Keratinocyte (primary cell): Measurements from ENCODE around the gene RNF19B.

ENCODE experiments used
- EZH2 ChIP-seq: IDR thresholded peaks from one replicate; pipeline ENCODE4 v1.6.1; 2012; ENCODE audit warnings: inconsistent platforms, mild to moderate bottlenecking, low read length, moderate library complexity
- TF ChIP-seq, protein P1 (sequence below), 3 experiments: IDR thresholded peaks in 1 of 3; conservative IDR thresholded peaks in 1 of 3; optimal IDR thresholded peaks in 1 of 3; 2 replicates in 2 of 3; 3 replicates in 1 of 3; pipeline versions ENCODE3 to v1.5.1; 2011; ENCODE audit warnings: low read length in 3 of 3, mild to moderate bottlenecking in 3 of 3, moderate library complexity in 2 of 3, control low read depth in 1 of 3, inconsistent platforms in 1 of 3; ENCODE audit not compliant: insufficient read depth in 2 of 3; ENCODE audit errors: extremely low read depth in 1 of 3

DNA sequence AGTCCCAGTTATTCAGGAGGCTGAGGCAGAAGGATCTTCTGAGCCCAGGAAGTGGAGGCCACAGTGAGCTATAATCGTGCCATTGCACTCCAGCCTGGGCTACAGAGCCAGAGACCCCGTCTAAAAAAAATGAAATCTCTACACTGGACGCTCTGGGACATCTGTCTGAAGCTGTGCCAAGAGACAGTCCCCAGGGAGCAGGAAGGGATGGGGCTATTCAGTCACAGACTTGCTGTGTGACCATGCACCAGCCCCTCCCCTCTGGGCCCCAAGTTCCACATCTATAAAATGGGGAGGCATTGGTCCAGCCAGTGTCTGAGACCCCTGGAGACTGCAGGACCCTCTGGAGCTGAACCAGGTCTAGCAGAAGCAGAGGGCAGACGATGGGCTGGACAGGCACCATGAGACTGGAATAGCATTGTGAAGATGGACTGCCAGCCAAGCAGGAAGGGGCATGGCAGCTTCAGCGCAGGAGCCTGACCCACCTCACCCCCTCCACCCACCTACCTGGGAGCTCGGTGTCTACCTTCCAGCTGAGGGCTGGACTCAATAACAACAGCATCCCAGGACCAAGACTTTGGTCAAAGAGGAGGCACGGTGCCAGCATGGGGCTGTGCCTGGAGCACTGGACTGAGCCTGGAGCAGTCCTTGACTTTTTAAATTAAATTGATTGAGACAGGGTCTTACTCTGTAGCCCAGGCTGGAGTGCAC lies 64.9 kb downstream of the RNF19B start:
- TF ChIP-seq, protein P1, sequence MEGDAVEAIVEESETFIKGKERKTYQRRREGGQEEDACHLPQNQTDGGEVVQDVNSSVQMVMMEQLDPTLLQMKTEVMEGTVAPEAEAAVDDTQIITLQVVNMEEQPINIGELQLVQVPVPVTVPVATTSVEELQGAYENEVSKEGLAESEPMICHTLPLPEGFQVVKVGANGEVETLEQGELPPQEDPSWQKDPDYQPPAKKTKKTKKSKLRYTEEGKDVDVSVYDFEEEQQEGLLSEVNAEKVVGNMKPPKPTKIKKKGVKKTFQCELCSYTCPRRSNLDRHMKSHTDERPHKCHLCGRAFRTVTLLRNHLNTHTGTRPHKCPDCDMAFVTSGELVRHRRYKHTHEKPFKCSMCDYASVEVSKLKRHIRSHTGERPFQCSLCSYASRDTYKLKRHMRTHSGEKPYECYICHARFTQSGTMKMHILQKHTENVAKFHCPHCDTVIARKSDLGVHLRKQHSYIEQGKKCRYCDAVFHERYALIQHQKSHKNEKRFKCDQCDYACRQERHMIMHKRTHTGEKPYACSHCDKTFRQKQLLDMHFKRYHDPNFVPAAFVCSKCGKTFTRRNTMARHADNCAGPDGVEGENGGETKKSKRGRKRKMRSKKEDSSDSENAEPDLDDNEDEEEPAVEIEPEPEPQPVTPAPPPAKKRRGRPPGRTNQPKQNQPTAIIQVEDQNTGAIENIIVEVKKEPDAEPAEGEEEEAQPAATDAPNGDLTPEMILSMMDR (optimal IDR thresholded peaks at IDR 0.05 in 1 of 3, IDR thresholded peaks at IDR 0.05 in 1 of 3, conservative IDR thresholded peaks at IDR 0.05 in 1 of 3; ENCODE audit: extremely low read depth in 1 of 3, insufficient read depth in 2 of 3, low read length in 3 of 3), result no peak
- no peak for TF ChIP-seq EZH2
